A673 (cell line): ENCODE measurements around the gene TMEM240. TPM values are rescaled to one million over a fixed set of nuclear protein-coding genes. Genes with fewer than 3 reads are reported as not detected.

Experiments used
- BruUV-seq: library from RNA; stranded (reverse); fragments of 400-500 nt; replicated peaks from 2 replicates; lab custom pipeline; 2021; lab: Mats Ljungman, UMichigan
- CTCF ChIA-PET: fragments of 300-600 bp; sonication (Branson Sonifier 250); formaldehyde crosslinking; loops from one replicate; lab custom pipeline; 2022; ENCODE audit warnings: antibody characterized with exemption; lab: Charles Lee
- POLR2A ChIA-PET: fragments of 300-600 bp; sonication (Branson Sonifier 250); formaldehyde crosslinking; loops from one replicate; lab custom pipeline; 2022; ENCODE audit warnings: antibody characterized with exemption; ENCODE audit not compliant: low non-redundant PET; lab: Charles Lee
- DNase-seq: peaks from one replicate; pipeline ENCODE4 v3.0.0-alpha.2; 2015; ENCODE audit warnings: low spot score
- H3K27ac ChIP-seq: fragments of 200-600 bp; sonication (generic); 2 replicates; pipeline ENCODE4 v1.5.1; 2016; ENCODE audit warnings: mixed run types, low read depth, mild to moderate bottlenecking, mixed read lengths, antibody characterized with exemption, low read length; ENCODE audit not compliant: poor library complexity, severe bottlenecking
- H3K27me3 ChIP-seq: fragments of 200-600 bp; sonication (generic); replicated peaks from 2 replicates; pipeline ENCODE4 v1.6.1; 2017; ENCODE audit warnings: mixed run types, low read depth, mild to moderate bottlenecking, mixed read lengths, antibody characterized with exemption, low read length; ENCODE audit not compliant: insufficient read depth, poor library complexity
- H3K36me3 ChIP-seq: fragments of 200-600 bp; sonication (generic); 2 replicates; pipeline ENCODE4 v1.6.1; 2016; ENCODE audit warnings: mixed run types, mild to moderate bottlenecking, mixed read lengths, antibody characterized with exemption, low read length; ENCODE audit not compliant: insufficient read depth, poor library complexity, severe bottlenecking
- H3K4me1 ChIP-seq: fragments of 200-600 bp; sonication (generic); 2 replicates; pipeline ENCODE4 v1.6.1; 2017; ENCODE audit warnings: mixed run types, mild to moderate bottlenecking, mixed read lengths, antibody characterized with exemption, low read length; ENCODE audit not compliant: insufficient read depth, poor library complexity, severe bottlenecking
- H3K4me3 ChIP-seq: fragments of 200-600 bp; sonication (generic); 2 replicates; pipeline ENCODE4 v1.5.1; 2016; ENCODE audit warnings: low read depth, mixed run types, mild to moderate bottlenecking, mixed read lengths, low read length; ENCODE audit not compliant: poor library complexity, severe bottlenecking
- H3K9me3 ChIP-seq: fragments of 200-600 bp; sonication (generic); 2 replicates; pipeline ENCODE4 v1.6.1; 2016; ENCODE audit warnings: mixed run types, low read depth, mild to moderate bottlenecking, mixed read lengths, antibody characterized with exemption, low read length; ENCODE audit not compliant: poor library complexity, severe bottlenecking
- EZH2 ChIP-seq: fragments of 200-600 bp; sonication (generic); IDR thresholded peaks from 2 replicates; pipeline ENCODE4 v1.6.1; 2017; ENCODE audit warnings: borderline replicate concordance, low read depth, mild to moderate bottlenecking, mixed read lengths, antibody characterized with exemption, low read length; ENCODE audit not compliant: poor library complexity, severe bottlenecking
- intact Hi-C: fragments of 100-400 bp; cut with micrococcal nuclease; formaldehyde crosslinking; loops from one replicate; pipeline ENCODE4 v1.10.0; 2022; ENCODE audit not compliant: unreplicated experiment
- total RNA-seq: library from RNA; stranded (reverse); gene quantifications from 2 replicates; pipeline ENCODE4 v1.2.3, GENCODE V29; 2021
- TF ChIP-seq, protein P1 (sequence below): fragments of 300-800, 200-600 bp; sonication (generic); conservative IDR thresholded peaks from 2 replicates; pipeline ENCODE4 v1.5.1; 2017; ENCODE audit warnings: low read depth, mild to moderate bottlenecking, antibody characterized with exemption, low read length, moderate library complexity, mixed read lengths

Gene TMEM240
- total RNA-seq, 1 experiment from 2014 or later, result 6.8 TPM

DNA sequence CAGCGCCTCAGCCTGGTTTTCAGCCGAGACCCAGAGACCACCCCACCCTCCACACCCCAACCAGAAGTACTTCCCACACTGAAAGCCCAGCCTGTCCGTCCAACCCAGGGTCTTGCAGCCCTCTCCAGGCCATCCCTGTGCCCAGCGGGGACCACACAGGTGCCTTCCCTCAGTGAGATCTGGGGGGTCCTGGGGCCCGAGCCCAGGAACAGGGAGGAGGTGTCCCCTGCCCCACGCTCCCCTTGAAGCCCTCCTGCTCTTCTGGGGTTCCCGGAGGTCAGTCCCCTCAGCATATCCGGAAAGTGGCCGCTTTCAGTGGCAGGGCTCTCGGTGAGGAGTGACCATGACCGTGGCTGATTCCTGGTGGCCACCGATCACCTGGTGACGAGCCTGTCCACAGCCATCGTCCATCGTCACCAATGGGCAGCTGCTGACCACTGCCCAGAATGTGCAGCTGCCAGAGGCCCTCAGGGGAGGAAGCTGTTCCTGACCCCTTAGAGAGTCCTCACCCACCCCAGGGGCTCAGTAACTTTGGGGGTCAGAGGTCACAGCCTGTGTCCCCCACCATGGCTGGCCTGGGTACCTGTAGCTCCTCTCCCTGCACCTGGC, 3.4 kb downstream of the TMEM240 start:
- no peak for DNase-seq
- H3K9me3 ChIP-seq, result no peaks in the 10 kb centered on the region
- peaks cover 12% of the 10 kb centered on the region for H3K36me3 ChIP-seq
- CTCF ChIA-PET, result no interaction called here
- H3K4me3 ChIP-seq, result no peak overlapping the region
- BruUV-seq, result no TSS peak
- POLR2A ChIA-PET, result no interaction called here
- no peaks in the 10 kb centered on the region for H3K27me3 ChIP-seq
- H3K27ac ChIP-seq, result no peak overlapping the region
- TF ChIP-seq EZH2, result no peak
- TF ChIP-seq, protein P1, sequence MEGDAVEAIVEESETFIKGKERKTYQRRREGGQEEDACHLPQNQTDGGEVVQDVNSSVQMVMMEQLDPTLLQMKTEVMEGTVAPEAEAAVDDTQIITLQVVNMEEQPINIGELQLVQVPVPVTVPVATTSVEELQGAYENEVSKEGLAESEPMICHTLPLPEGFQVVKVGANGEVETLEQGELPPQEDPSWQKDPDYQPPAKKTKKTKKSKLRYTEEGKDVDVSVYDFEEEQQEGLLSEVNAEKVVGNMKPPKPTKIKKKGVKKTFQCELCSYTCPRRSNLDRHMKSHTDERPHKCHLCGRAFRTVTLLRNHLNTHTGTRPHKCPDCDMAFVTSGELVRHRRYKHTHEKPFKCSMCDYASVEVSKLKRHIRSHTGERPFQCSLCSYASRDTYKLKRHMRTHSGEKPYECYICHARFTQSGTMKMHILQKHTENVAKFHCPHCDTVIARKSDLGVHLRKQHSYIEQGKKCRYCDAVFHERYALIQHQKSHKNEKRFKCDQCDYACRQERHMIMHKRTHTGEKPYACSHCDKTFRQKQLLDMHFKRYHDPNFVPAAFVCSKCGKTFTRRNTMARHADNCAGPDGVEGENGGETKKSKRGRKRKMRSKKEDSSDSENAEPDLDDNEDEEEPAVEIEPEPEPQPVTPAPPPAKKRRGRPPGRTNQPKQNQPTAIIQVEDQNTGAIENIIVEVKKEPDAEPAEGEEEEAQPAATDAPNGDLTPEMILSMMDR, result no peak
- intact Hi-C loops, result no loop called here
- H3K4me1 ChIP-seq, result no peaks in the 10 kb centered on the region

DNA sequence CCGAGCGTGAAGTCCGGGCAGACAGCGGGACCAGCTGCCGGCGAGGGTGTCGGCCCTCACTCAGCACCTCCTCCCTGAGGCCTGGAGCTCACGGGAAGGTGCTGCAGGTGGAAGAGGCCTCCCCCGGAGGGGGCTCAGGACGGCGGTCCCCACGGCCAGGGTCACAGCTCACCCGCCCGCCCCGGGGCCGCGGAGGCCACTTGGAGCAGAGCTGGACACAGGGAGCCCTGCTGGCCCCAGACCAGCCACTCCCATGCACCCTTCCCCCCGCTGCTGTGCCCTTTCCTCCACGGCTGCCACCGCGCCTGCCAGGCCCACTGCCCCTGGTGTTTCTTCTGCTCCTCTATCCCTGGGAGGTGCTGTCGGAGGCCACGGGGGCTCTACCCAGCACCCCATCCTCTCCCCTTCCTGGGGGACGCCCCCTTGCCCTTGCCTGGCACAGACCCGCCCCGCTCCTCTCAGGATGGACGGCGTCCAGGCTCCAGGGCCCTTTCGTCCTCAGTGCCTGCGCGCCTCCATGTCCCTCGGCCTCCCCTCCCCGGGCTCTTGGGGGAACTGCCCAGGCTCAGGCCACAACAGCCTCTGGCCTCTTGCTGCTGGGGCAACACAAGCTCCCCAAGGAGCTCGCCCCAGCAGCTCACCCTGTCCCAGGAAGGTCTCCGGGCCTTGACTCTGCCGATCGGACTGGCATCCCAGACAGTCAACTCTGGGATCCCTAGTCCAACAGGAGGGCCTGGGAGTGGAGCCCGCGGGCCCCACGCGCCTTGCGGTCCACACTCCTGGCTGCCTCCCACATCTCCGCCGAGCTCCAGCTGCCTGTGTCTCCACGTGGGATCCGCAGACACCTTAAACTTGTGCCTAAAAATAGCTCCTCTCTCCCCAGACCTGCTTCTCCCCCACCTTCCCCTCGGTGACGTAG, 4.1 kb downstream of the TMEM240 start:
- Histone ChIP-seq H3K27me3 (no peaks in the 10 kb centered on the region), H3K4me1 (no peaks in the 10 kb centered on the region), H3K36me3 (peaks cover 8% of the 10 kb centered on the region), H3K4me3 (no peak overlapping the region), H3K9me3 (no peaks in the 10 kb centered on the region), H3K27ac (no peak overlapping the region)
- CTCF ChIA-PET, result no interaction called here
- intact Hi-C loops, result no loop called here
- POLR2A ChIA-PET, result no interaction called here
- TF ChIP-seq, protein P1, result no peak
- no peak for TF ChIP-seq EZH2
- DNase-seq, result no peak
- no TSS peak for BruUV-seq

DNA sequence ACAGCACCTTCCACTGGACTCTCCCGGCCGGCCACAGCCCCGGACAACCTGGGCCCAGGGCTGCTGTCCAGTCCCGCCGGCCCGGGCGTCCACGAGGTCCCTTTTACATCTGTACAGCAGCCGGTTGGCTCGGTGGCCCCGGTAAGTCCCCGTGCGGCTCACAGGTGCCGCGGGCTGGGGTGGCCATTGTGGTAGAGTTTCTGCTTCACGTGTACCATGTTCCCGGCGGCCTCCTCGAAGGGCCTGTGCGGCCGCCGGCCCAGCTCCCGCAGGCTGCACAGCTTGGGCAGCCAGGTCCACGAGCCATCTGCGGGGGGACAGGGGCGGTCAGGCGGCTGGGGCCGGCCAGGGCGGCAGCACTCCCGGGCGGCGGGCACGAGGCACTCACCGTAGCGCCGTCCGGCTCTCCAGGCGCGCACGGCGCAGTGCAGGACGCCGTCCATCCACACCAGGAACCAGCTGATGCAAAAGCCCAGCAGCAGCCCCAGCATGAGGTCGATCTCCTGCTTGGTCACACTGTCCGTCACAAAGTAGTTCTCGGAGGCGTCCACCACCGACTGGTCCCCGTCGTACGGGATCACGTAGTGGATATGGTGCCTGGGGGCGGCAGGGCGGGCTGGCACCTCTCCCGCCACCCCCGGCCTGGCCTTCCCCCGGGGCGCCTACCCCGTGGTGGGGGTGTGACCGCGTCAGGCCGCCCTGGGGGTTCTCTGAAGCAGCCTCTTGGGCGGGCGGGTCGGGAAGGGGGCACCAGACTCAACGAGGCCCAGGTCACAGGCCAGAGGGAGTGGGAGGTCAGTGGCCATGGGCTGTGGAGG, 5.0 kb downstream of the TMEM240 start:
- ChIA-PET POLR2A (no interaction called here), CTCF (no interaction called here)
- DNase-seq, result no peak
- Histone ChIP-seq H3K9me3 (no peaks in the 10 kb centered on the region), H3K4me3 (no peak overlapping the region), H3K27ac (no peak overlapping the region), H3K27me3 (no peaks in the 10 kb centered on the region), H3K36me3 (peaks cover 8% of the 10 kb centered on the region), H3K4me1 (no peaks in the 10 kb centered on the region)
- intact Hi-C loops, result no loop called here
- BruUV-seq, result no TSS peak
- TF ChIP-seq EZH2, result no peak
